ENCODE data around the gene LSS.

- no peak for TF ChIP-seq EZH2 (optimal IDR thresholded peaks at IDR 0.05; ENCODE audit: low read depth, low read length)
- no peak for TF ChIP-seq CTCF (IDR thresholded peaks at IDR 0.05; ENCODE audit: low read length)
- no peak for TF ChIP-seq EZH2phosphoT487 (IDR thresholded peaks at IDR 0.05; ENCODE audit: low read length)
Measured at GRCh38 chr21:46180079-46180722, 48.4 kb downstream of the LSS start.

All from MM.1S (cell line).